Sigmoid colon (tissue), 7 donors: ENCODE measurements around the gene ZNF329. TPM values are rescaled to one million over a fixed set of nuclear protein-coding genes. Genes with fewer than 3 reads are reported as not detected.

Experiments used
- DNase-seq: peaks from one replicate; pipeline ENCODE4 v3.0.0-alpha.2; 2019
- H3K27ac ChIP-seq, 4 donors: fragments of 200-600 bp; sonication (generic); one replicate each; pipeline ENCODE4 v1.5.1; 2016 to 2019; ENCODE audit warnings: mild to moderate bottlenecking in 1 of 4
- H3K27me3 ChIP-seq, 3 donors: fragments of 200-600 bp; sonication (generic); one replicate each; pipeline ENCODE4 v1.5.1; 2019; ENCODE audit warnings: mild to moderate bottlenecking in 1 of 3
- H3K36me3 ChIP-seq, 4 donors: fragments of 200-600 bp; sonication (generic); one replicate each; pipeline ENCODE4 v1.5.1; 2016 to 2019
- H3K4me1 ChIP-seq, 4 donors: fragments of 200-600 bp; sonication (generic); one replicate each; pipeline ENCODE4 v1.5.1; 2017 to 2019
- H3K4me3 ChIP-seq, 4 donors: fragments of 200-600 bp; sonication (generic); one replicate each; pipeline ENCODE4 v1.5.1; 2017 to 2019; ENCODE audit warnings: mild to moderate bottlenecking in 2 of 4, moderate library complexity in 1 of 4
- H3K9me3 ChIP-seq, 4 donors: fragments of 200-600 bp in 3 of 4; sonication (generic) in 3 of 4; one replicate each; pipeline versions ENCODE4 v1.5.1 to v1.6.1; 2013 to 2019
- EP300 ChIP-seq, 4 donors: sonication (generic); formaldehyde crosslinking; IDR thresholded peaks; one replicate each; pipeline ENCODE4 v1.6.1; 2017; ENCODE audit warnings: antibody characterized with exemption in 4 of 4
- POLR2A ChIP-seq, 2 donors: fragments of 450-650 bp; IDR thresholded peaks; one replicate each; pipeline ENCODE4 v1.6.1; 2016; ENCODE audit warnings: antibody characterized with exemption in 2 of 2, mild to moderate bottlenecking in 2 of 2, moderate library complexity in 2 of 2
- POLR2AphosphoS5 ChIP-seq, 4 donors: sonication (generic); formaldehyde crosslinking; IDR thresholded peaks; one replicate each; pipeline ENCODE4 v1.6.1; 2017; ENCODE audit warnings: antibody characterized with exemption in 4 of 4
- WGBS, 2 donors: extraction: QIAGEN DNeasy Blood & Tissue Kit; methylation state at CpG; one replicate each; pipeline ENCODE4 v1.1.7; 2013; 5-methylcytosine and 5-hydroxymethylcytosine counted together
- intact Hi-C: fragments of 100-400 bp; cut with DNase I; formaldehyde crosslinking; loops from one replicate; pipeline ENCODE4 v1.15.1; 2023
- polyA plus RNA-seq, 3 donors: library from polyadenylated mRNA; stranded (reverse); fragments of 200-250 nt; gene quantifications; one replicate each; pipeline ENCODE4 v1.2.3, GENCODE V29; 2013
- total RNA-seq, 4 donors: library from RNA; depleted of rRNA; stranded (reverse); fragments of >200 nt; gene quantifications; one replicate each; pipeline ENCODE4 v1.1.0, GENCODE V29; 2016
- TF ChIP-seq, protein P1 (sequence below), 4 experiments: fragments of 450-650 bp in 3 of 4; fragments of 200-600 bp in 1 of 4; IDR thresholded peaks; one replicate each; pipeline ENCODE4 v1.5.1; 2016 to 2019; ENCODE audit warnings: antibody characterized with exemption in 4 of 4, mild to moderate bottlenecking in 3 of 4, moderate library complexity in 2 of 4
- donor health status: healthy with polysubstance abuse.
- donor health status: Bipolar disorder and iron deficiency.
- donor health status: healthy.

Gene ZNF329
- total RNA-seq (10 to 100 TPM in 1 of 4 donors, 1 to 10 TPM in 3; 8.2 to 10.2 (median 8.3) TPM), polyA plus RNA-seq (1 to 10 TPM; 1.6 to 3.9 (median 2.4) TPM)

DNA sequence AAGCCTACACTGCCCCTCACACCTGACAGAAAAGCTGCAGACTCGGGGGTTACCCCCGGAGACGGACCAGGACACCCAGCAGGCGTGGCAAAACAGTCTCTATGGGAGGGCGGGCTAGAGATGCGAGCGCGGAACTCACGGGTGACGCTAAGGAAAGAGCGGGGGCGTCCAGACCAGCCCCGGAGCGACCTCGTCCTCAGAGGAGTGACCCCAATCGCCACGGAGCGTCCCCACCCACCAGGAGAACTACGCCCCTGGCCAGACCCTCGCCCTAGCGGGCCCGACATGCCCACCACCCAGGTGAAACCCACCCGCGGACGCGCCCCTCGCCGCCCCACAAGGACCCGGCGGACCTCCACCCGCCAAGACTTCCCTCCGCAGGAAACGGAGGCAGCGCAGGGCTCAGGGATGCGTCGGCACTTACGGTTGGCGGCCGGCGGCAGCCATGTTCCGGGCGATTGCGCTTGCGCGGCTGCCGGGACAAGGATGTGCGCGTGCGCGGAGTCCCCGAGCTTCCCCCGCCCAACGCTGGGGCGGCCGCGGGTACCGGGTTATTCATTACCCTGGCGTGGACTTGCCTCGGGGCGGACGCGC, at the start of gene ZNF329:
TSS of gene ZNF329 (minus strand) at position 462 of the 594 bp plus-strand sequence. CDS start 21,286 bp downstream, outside the sequence.
- Histone ChIP-seq H3K36me3 (peaks cover 0 to 7% (median 2%) of the 10 kb centered on the region in 4 donors), H3K27me3 (no peaks in the 10 kb centered on the region), H3K27ac (peak within 1 kb of the TSS; percentile 75 to 87 (median 84)), H3K4me3 (peak within 1 kb of the TSS; percentile 75 to 90 (median 86)), H3K9me3 (peaks cover 0 to 8% (median 6%) of the 10 kb centered on the region in 4 donors), H3K4me1 (peaks cover 0 to 41% (median 32%) of the 10 kb centered on the region in 4 donors)
- TF ChIP-seq POLR2AphosphoS5 (IDR thresholded peaks at IDR 0.05) (peak; percentile 21 to 78 (median 74)), POLR2A (IDR thresholded peaks at IDR 0.05) (no peak)
- TF ChIP-seq, protein P1, sequence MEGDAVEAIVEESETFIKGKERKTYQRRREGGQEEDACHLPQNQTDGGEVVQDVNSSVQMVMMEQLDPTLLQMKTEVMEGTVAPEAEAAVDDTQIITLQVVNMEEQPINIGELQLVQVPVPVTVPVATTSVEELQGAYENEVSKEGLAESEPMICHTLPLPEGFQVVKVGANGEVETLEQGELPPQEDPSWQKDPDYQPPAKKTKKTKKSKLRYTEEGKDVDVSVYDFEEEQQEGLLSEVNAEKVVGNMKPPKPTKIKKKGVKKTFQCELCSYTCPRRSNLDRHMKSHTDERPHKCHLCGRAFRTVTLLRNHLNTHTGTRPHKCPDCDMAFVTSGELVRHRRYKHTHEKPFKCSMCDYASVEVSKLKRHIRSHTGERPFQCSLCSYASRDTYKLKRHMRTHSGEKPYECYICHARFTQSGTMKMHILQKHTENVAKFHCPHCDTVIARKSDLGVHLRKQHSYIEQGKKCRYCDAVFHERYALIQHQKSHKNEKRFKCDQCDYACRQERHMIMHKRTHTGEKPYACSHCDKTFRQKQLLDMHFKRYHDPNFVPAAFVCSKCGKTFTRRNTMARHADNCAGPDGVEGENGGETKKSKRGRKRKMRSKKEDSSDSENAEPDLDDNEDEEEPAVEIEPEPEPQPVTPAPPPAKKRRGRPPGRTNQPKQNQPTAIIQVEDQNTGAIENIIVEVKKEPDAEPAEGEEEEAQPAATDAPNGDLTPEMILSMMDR (IDR thresholded peaks at IDR 0.05), result no peak
- 0 to 1% methylated on average over 62 of the region's 62 CpGs for WGBS, 2 donors
- DNase-seq, result peak; percentile 87
- intact Hi-C loops, result loop anchor here (5.0 to 10.0 kb wide), 2 partner anchors 148 to 1046 kb away; partner anchors contain the start of gene ZNF606

DNA sequence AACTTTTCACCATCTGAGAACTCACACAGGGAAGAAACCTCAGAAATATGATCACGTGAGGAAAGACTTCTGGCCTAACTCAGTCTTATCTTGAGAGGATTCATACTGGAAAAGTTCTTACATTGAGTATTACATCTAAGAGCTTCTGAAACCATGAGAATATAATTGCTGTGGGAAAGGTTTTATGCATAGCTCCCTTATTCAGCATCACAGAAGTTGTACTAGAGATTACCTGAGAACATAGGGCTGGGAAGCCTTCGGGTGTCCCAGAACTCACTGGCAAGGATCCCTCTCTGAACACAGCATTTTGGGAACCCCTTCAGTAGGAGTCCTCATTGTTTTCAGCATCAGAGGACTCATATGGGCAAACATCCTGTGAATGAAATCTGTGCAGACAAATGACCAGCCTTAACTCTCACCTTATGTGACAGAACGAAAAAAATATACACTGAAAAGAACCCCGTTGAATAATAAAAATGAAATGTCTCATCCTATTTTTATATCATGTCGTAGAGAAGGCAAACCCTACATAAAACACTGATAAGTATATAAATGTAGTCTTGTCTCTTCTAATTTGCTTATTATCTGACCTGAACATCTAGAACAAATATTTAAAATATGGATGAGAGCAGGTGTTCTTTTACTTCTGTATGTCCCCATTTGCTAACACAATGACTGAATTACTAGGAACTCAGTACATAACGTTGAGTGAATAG, 46.5 kb upstream of the ZNF329 start:
- WGBS, 2 donors, result 73 to 79% methylated on average over 6 of the region's 6 CpGs
- peaks cover 41 to 99% (median 67%) of the 10 kb centered on the region in 4 donors for H3K36me3 ChIP-seq
- TF ChIP-seq POLR2A (IDR thresholded peaks at IDR 0.05), result no peak
- TF ChIP-seq POLR2AphosphoS5 (IDR thresholded peaks at IDR 0.05), result no peak
- TF ChIP-seq, protein P1 (IDR thresholded peaks at IDR 0.05), result no peak
- no peak for TF ChIP-seq EP300 (IDR thresholded peaks at IDR 0.05)

DNA sequence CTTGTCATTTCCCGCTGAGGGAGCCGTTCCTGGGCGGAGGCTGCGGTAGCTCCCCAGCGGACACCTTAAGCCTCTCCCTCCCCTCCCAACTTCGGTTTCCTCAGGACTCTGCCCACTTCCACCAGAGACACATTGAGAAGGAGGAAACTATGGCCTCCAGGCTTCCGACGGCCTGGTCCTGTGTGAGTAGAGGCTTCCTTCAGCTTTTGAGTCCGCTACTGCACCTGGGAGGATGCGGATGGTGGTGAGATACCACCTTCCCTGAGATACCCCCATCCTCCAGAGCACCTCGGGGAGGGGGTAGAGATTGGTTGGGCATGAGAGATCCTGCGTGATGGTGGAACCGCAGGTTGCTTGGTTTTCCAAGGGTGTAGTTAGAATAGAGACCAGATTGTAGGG, 33.2 kb upstream of the ZNF329 start:
- Histone ChIP-seq H3K27ac (peak overlapping the region; percentile 91 to 97 (median 94)), H3K36me3 (peaks cover 29 to 69% (median 32%) of the 10 kb centered on the region in 4 donors), H3K27me3 (no peaks in the 10 kb centered on the region), H3K4me1 (peaks cover 0 to 9% (median 0%) of the 10 kb centered on the region in 4 donors), H3K4me3 (peak overlapping the region; percentile 62 to 77 (median 68)), H3K9me3 (peaks cover 43 to 78% (median 62%) of the 10 kb centered on the region in 4 donors)
- TF ChIP-seq EP300 (IDR thresholded peaks at IDR 0.05), result no peak
- TF ChIP-seq, protein P1 (IDR thresholded peaks at IDR 0.05), result no peak
- TF ChIP-seq POLR2AphosphoS5 (IDR thresholded peaks at IDR 0.05), result no peak
- no peak for TF ChIP-seq POLR2A (IDR thresholded peaks at IDR 0.05)
- WGBS, 2 donors, result 25 to 35% methylated on average over 13 of the region's 13 CpGs
- DNase-seq, result no peak
- intact Hi-C loops, result loop anchor here (5.0 kb wide), 3 partner anchors 93 to 143 kb away; partner anchors contain the start of genes ZNF8 and ZSCAN22

More for the DNA sequence above, 46.5 kb upstream of the ZNF329 start:
- H3K4me1 ChIP-seq, result no peaks in the 10 kb centered on the region
- peaks cover 85 to 97% (median 91%) of the 10 kb centered on the region in 4 donors for H3K9me3 ChIP-seq
- H3K27ac ChIP-seq, result no peak overlapping the region
- DNase-seq, result no peak
- H3K27me3 ChIP-seq, result no peaks in the 10 kb centered on the region
- intact Hi-C loops, result no loop called here
- H3K4me3 ChIP-seq, result no peak overlapping the region

DNA sequence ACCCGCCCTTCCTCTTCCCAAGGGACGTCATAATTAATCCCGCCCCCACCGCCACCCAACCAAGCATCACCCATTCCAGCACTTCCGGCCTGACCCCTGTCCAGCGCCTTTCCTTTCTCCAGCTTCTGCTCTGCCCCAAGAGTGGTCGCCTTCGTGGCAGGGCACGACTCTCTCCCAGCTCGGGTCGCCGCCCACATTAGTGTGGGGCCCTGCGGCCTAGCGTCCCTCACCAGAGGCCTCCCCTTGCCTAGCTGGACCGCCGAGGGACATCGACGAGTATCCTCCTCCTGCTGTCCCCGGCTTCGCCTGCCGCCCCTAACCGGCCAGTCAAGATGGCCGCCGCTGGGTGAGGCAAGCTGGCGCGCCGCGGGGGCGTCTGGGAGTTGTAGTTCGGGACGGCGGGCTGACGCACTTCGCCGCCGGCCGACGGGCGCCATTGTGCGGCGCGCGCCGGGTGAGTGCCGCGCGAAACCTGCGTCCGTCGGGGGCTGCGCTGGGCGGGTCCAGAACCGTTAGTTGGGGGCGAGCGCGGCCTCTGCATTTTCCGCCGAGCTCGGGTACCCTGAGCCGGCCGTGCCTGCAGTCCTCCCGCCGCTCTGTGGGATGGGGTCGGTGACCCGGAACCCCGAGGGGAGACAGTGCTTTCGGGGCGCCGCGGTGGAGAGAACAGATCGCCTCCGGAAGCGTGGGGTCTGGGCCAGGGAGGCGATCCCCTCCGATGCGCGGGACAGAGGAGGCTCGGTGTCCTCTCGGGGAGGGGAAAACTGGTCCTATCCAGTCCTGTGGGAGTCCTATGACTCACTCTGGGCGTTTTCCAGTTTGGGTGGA, 32.6 kb upstream of the ZNF329 start, which contains the start of gene ZNF274:
TSS of gene ZNF274 (plus strand) at position 73 of the 828 bp plus-strand sequence. CDS start 905 bp downstream, outside the sequence.
- Histone ChIP-seq H3K9me3 (peaks cover 41 to 83% (median 64%) of the 10 kb centered on the region in 4 donors), H3K27me3 (no peaks in the 10 kb centered on the region), H3K4me3 (peak within 1 kb of the TSS; percentile 62 to 77 (median 68)), H3K4me1 (peaks cover 0 to 9% (median 0%) of the 10 kb centered on the region in 4 donors), H3K36me3 (peaks cover 28 to 71% (median 32%) of the 10 kb centered on the region in 4 donors), H3K27ac (peak within 1 kb of the TSS; percentile 91 to 97 (median 94))
- peak; percentile 98 for DNase-seq
- peak; percentile 62 to 95 (median 82) for TF ChIP-seq POLR2AphosphoS5 (IDR thresholded peaks at IDR 0.05)
- TF ChIP-seq EP300 (IDR thresholded peaks at IDR 0.05), result no peak
- TF ChIP-seq POLR2A (IDR thresholded peaks at IDR 0.05), result peak; percentile 54 to 57
- WGBS, 2 donors, result 1% methylated on average over 80 of the region's 80 CpGs
- intact Hi-C loops, result loop anchor here (5.0 kb wide), 3 partner anchors 94 to 144 kb away; partner anchors contain the start of genes ZNF8 and ZSCAN22
